T-helper 2 cell treated with Interferon-gamma antibody and Interleukin-4, amounts not matched to agents 100 ng/mL and 5 ng/mL, for 36 hours (primary cell): ENCODE measurements around the gene F2. TPM values are rescaled to one million over a fixed set of nuclear protein-coding genes. Genes with fewer than 3 reads are reported as not detected.

Experiments
- intact Hi-C: fragments of 100-400 bp; cut with micrococcal nuclease; formaldehyde crosslinking; loops from one replicate; pipeline ENCODE4 v1.15.1; 2023
- total RNA-seq: library from RNA; stranded (reverse); gene quantifications from 2 replicates; pipeline ENCODE4 v1.2.3, GENCODE V29; 2022

The F2 gene
- total RNA-seq, 1 donor from 2014 or later = 0.20 TPM

GRCh38 chr11:46738887-46739286 lies 19.9 kb downstream of the F2 start:
- intact Hi-C loops = no loop called here

DNA sequence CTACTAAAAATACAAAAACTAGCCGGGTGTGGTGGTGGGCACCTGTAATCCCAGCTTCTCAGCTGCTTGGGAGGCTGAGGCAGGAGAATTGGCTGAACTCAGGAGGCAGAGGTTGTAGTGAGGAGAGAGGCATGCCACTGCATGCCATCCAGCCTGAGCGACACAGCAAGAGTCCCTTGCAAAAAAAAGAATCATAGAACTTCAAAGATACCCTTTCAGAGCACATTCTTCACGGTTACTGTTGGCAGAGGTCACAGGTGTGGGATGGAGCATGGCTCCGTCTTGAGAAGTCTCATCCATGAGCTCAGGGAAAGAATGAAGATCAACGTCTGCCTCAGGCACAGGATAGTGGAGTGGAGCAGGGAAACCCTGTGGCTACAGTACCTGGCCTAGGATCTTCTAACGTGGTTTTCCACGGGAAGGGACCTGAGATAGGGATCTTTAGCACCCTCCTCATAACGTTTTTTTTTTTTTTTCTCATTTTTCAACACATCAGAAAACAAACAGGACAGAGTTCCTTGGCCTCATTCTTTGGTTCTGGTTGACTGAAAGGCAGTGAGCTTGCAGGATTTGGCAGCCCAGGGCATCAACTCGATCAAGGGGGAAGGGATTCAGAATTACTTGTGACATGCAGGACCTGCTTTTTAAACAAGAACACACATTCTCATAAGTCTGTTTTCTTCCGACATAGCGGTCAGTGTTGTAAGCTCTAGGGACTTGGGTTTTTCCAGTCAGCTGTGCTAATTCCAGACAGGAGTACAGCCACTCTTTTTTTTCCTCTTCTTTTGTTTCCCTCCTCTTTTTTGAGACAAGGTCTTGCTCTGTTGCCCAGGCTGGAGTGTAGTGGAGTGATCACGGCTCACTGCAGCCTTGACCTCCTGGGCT lies 22.8 kb downstream of the F2 start:
- intact Hi-C loops = no loop called here

DNA sequence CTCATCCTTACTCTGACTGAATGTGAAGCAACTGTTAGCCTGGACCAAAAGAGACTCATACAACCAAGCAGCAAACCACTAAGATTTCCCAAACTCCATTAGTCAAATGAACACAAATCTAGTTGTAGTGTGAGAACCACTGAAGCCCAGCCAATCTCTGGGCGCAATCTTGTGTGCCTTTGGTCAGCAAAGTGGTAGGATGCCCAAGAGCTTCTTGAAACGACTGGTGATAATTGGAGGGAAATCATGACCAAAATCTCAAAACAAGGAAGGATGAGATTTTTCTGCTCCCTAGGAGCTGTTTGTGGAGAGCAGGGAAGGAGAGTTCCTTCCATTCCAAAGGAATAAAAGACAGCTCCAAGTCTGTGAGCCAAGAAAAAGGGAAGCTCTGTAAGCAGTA lies 24.0 kb downstream of the F2 start:
- intact Hi-C loops = no loop called here

DNA sequence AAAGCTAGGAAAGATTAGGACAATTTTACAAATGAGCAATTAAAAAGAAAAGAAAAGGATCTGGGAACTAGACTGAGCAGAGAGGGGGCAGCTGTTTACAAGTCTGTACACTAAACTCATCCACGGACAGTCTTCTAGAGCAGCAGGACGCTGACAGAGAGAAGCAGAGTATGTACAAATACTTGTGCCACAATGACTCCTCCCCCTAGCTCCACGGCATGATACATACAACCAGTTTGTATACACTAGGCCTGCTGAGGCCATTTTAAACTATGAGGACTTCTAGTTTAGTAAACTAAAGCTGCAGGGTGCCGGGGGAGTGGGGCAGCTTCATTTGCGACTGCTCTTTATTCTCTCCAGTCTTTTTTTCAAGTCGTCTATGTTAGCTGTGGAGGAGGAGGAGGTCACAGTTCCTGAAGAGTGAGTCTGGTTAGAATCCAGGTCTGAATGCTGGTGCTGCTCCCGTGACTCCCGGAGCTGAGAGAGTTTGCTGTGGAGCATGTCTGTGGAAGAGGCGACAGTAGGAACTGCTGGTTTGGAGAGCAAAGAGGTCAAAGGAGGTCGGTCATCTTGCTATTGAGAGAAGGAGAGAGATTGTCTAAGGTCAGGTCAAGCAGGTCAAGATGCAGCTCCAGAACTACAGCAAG lies 24.8 kb downstream of the F2 start:
- intact Hi-C loops = no loop called here

- intact Hi-C loops = no loop called here
Measured at GRCh38 chr11:46745328-46745727, 26.3 kb downstream of the F2 start.

GRCh38 chr11:46745995-46746394 lies 27.0 kb downstream of the F2 start:
- intact Hi-C loops = no loop called here

- intact Hi-C loops = no loop called here
Measured at GRCh38 chr11:46747150-46747549, 28.1 kb downstream of the F2 start.

DNA sequence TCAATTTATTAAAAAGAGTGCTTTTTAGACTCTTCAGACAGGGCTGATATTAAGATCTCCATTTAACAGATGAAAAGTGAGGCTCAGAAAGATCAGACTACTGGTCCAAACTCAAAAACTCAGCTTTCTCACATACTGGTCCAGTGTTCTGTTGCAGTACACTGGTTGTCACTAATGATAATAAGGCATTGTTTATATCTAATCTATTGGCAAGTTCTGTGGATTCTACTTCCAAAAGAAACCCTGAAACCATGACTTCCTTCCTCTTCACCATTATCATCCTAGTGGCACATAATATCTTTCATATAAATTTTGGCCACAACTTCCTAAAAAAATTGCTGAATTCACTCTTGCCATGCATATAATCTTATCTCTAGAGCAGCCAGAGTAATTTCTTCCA lies 36.9 kb downstream of the F2 start:
- intact Hi-C loops = no loop called here

DNA sequence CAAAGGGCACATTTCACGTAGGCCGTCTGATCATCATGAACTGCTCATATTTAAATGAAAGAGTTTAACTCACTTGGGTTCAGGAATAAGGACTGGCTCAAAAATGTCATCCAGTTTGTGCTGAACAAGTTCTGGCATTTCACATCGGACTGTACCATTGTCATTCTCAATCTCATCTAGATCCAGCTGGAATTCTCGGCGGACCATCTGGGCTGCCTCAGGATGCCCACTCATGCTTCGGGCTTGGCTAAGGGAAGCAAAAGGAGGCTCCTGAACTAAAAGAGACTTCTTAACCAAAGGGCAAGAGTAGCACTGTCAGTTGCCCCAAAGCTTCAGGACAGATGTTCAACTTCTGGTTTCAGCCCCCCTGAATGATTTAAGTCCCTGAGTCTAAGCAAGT lies 40.2 kb downstream of the F2 start:
- intact Hi-C loops = no loop called here

GRCh38 chr11:46760429-46761128 lies 41.6 kb downstream of the F2 start:
- intact Hi-C loops = no loop called here

GRCh38 chr11:46761807-46762206 lies 42.8 kb downstream of the F2 start:
- intact Hi-C loops = no loop called here

GRCh38 chr11:46762248-46762647 lies 43.2 kb downstream of the F2 start:
- intact Hi-C loops = no loop called here

DNA sequence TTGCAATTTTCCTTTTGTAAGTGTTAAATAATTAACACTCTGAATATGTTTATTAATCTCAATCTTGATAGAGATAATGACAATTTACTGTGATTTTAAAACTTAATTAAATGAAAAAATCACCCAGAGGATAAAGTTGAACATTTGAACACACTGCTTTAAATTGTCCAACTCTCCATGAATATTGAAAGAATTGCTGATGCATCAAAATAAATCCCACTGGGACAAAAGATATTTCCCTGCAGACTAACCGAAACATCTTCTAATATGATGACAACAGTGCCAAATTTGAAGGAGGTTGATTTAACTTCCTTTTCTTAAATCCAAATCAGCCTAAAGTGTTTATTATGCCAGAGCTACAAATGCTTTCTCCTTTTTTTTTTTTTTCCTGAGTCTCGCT lies 47.6 kb downstream of the F2 start:
- intact Hi-C loops = no loop called here

- intact Hi-C loops = no loop called here
Measured at GRCh38 chr11:46769636-46770221, 50.7 kb downstream of the F2 start.

DNA sequence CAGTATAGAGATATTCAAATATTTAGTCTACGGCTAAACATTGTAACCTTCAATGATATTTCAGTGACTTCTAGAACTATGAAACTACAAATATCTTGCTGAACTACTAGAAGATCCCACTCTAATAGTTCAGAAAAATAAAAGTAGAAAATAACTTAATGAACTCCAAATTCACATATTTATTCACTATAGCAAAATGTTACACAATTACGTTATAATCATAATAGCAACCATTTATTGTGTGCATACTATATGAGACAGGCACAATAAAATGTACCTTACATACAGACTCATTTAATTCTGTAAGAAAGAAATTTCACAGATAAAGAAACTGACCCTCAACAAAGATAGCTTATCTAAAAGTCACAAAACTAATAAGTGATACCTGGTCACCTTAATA lies 57.9 kb downstream of the F2 start:
- intact Hi-C loops = no loop called here

- intact Hi-C loops = no loop called here
Measured at GRCh38 chr11:46778416-46778815, 59.4 kb downstream of the F2 start.

Other genes starting within 250 kb of the F2 start
- 37.8 and 38.5 TPM in 2 replicates for gene AMBRA1, start 125.2 kb upstream of the F2 start, total RNA-seq
- 6.3 and 7.4 TPM in 2 replicates for gene HARBI1, start 102.0 kb upstream of the F2 start, total RNA-seq
- 62.2 and 65.0 TPM in 2 replicates for gene ATG13, start 101.7 kb upstream of the F2 start, total RNA-seq
- 77.0 and 87.5 TPM in 2 replicates for gene ARHGAP1, start 18.6 kb upstream of the F2 start, total RNA-seq
- gene ZNF408, start 18.2 kb upstream of the F2 start, total RNA-seq = 12.3 and 15.8 TPM in 2 replicates
- 135 and 137 TPM in 2 replicates for gene CKAP5, start 127.1 kb downstream of the F2 start, total RNA-seq
- gene LRP4, start 199.3 kb downstream of the F2 start, total RNA-seq = 0.25 TPM in 1 of 2 replicates, not detected in the other
- 17.4 and 17.8 TPM in 2 replicates for gene CSTPP1, start 217.5 kb downstream of the F2 start, total RNA-seq